NT2/D1 (cell line): ENCODE measurements around the gene GPR62.

Experiments
- DNase-seq: peaks from one replicate; pipeline ENCODE4 v3.0.0-alpha.2; 2011; ENCODE audit warnings: low read depth, low spot score
- H3K27me3 ChIP-seq: 2 replicates; pipeline ENCODE4 v1.6.0; 2011; ENCODE audit warnings: mild to moderate bottlenecking; ENCODE audit not compliant: insufficient read length, insufficient read depth
- H3K36me3 ChIP-seq: 2 replicates; pipeline ENCODE4 v1.6.1; 2011; ENCODE audit warnings: mild to moderate bottlenecking, low read length, mixed read lengths; ENCODE audit not compliant: insufficient read depth, insufficient read length
- H3K4me1 ChIP-seq: 2 replicates; pipeline ENCODE4 v1.5.1; 2011; ENCODE audit not compliant: insufficient read depth, insufficient read length
- H3K4me3 ChIP-seq: 2 replicates; pipeline ENCODE4 v1.5.1; 2011; ENCODE audit warnings: low read depth; ENCODE audit not compliant: insufficient read length
- H3K9ac ChIP-seq: 2 replicates; pipeline ENCODE4 v1.6.0; 2011; ENCODE audit warnings: low read depth; ENCODE audit not compliant: insufficient read length
- H3K9me3 ChIP-seq: 2 replicates; pipeline ENCODE4 v1.5.1; 2011; ENCODE audit warnings: mild to moderate bottlenecking, low read length; ENCODE audit not compliant: insufficient read depth
- SUZ12 ChIP-seq: IDR thresholded peaks from 2 replicates; pipeline ENCODE4 v1.6.1; 2011; ENCODE audit not compliant: insufficient read length, insufficient read depth; ENCODE audit errors: extremely low read depth
- YY1 ChIP-seq: IDR thresholded peaks from 2 replicates; pipeline ENCODE4 v1.6.1; 2011; ENCODE audit not compliant: insufficient read length, insufficient read depth
- ZNF274 ChIP-seq: IDR thresholded peaks from 2 replicates; pipeline ENCODE4 v1.6.1; 2011; ENCODE audit warnings: mild to moderate bottlenecking, low read depth, low read length

GPR62 gene

DNA sequence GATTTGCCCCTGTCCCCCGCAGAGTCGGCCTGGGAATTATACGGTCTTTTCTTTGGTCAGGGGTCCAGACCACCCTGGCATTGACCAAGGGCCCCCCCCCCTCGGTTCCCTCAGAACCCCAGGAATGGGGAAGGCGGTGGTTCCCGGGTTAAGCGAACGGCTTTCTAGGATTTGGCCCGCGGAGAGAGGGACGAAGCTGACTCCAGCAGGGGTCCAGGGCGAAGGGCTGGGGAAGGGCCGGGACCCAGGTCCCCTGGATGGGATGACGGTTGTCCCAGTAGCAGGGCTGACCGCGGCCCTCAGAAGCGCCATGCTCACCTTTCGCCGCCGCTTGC, 13.8 kb upstream of the GPR62 start:
- Histone ChIP-seq H3K9me3 (no peaks in the 10 kb centered on the region), H3K27me3 (peaks cover 3% of the 10 kb centered on the region), H3K9ac (peak overlapping the region; percentile 88), H3K36me3 (peaks cover 43% of the 10 kb centered on the region), H3K4me3 (peak overlapping the region; percentile 82), H3K4me1 (no peaks in the 10 kb centered on the region)
- no peak for TF ChIP-seq YY1
- no peak for TF ChIP-seq ZNF274
- TF ChIP-seq SUZ12: no peak
- no peak for DNase-seq

DNA sequence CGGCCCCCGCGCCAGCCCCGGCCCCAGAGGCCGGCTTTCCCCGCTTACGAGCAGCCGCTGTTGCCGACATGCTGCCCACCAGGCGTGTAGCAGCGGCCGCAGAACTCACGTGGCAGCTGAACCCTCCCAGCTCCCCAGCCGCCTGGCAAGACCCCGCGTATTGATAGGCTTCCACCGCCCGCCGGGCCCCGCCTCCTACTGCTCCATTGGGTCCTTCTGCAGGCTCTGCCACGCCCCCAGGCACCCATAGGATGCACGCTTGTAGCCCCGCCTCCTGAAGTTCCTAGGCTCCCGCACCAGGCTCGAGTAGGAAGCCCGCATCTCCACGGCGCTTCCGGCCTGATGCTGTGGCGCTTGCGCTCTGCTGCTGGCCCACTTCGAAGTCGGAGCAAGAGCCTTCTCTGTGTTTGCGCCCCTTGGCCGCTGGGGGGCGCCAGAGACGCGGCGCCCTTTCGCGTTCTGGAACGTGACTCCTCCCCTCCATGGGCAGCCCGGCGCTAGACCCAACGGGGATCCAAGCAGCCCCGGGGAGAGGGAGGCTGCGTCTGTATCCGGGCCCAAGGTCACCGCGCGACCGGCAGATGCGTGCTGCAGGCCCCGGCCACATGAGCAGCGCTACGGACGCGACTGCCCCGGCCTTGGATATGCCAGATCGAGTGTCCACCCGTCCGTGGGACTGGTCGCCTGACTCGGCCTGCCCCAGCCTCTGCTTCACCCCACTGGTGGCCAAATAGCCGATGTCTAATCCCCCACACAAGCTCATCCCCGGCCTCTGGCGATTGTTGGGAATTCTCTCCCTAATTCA, 13.2 kb upstream of the GPR62 start, which contains the start of the genes PARP3 and RRP9:
PARP3 (plus strand) TSS at position 566 of the 805 bp plus-strand sequence. CDS start 993 bp downstream, outside the sequence.
RRP9 (minus strand) TSS at position 107 of the 805 bp plus-strand sequence; CDS start at position 70, 37 bp downstream.
- Histone ChIP-seq H3K9ac (peak within 1 kb of the TSS; percentile 94), H3K36me3 (peaks cover 37% of the 10 kb centered on the region), H3K9me3 (no peaks in the 10 kb centered on the region), H3K4me1 (no peaks in the 10 kb centered on the region), H3K27me3 (peaks cover 3% of the 10 kb centered on the region), H3K4me3 (peak within 1 kb of the TSS; percentile 82)
- TF ChIP-seq YY1: no peak
- TF ChIP-seq SUZ12: no peak
- TF ChIP-seq ZNF274: no peak
- DNase-seq: peak; percentile 100

- Histone ChIP-seq H3K27me3 (peaks cover 3% of the 10 kb centered on the region), H3K4me3 (peak overlapping the region; percentile 61)
Observed at GRCh38 chr3:51942603-51943450, 12.4 kb upstream of the GPR62 start.

DNA sequence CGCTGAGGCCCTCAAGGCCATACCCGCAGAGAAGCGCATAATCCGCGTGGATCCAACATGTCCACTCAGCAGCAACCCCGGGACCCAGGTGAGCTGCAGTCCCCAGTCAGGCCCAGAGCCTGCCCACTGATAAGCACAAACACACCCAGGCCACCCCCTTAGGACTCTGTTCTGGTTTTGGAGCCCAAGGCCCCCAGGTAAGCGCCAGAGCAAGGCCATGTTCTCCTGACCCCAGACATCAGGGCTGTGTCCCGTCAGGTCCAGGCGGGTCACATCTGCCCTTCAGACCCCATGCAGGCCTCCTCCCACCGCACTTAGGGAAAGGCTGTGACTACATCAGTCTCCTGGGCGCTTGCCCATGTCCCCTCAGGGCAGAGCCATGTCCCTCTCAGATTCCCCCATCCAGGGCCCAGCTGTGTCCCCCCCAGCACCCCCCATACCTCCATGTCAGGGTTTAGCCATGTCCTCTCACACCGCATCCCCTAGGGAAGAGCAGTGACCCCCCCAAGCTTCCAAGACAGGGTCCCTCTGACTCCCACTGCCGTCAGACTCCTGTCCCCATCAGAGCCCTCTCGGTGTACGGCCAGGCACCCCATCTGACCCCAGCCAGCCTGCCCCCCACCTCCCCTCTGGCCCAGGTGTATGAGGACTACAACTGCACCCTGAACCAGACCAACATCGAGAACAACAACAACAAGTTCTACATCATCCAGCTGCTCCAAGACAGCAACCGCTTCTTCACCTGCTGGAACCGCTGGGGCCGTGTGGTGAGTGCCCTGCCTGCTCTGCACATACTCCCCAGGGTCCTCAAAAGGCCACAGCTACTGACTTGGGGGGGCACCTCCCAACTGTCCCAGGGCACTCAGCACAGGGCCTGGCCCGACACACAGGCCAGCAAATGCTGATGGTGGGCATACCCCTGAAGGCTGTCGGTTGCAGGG, 11.5 kb upstream of the GPR62 start:
- Histone ChIP-seq H3K4me1 (peaks cover 4% of the 10 kb centered on the region), H3K9me3 (no peaks in the 10 kb centered on the region), H3K27me3 (peaks cover 3% of the 10 kb centered on the region), H3K4me3 (no peak overlapping the region), H3K9ac (no peak overlapping the region), H3K36me3 (peaks cover 20% of the 10 kb centered on the region)
- DNase-seq: no peak
- TF ChIP-seq SUZ12: no peak
- no peak for TF ChIP-seq ZNF274
- TF ChIP-seq YY1: no peak

More at GRCh38 chr3:51942603-51943450, 12.4 kb upstream of the GPR62 start:
- Histone ChIP-seq H3K9ac (peak overlapping the region; percentile 94), H3K36me3 (peaks cover 29% of the 10 kb centered on the region), H3K4me1 (peaks cover 4% of the 10 kb centered on the region), H3K9me3 (no peaks in the 10 kb centered on the region)
- TF ChIP-seq ZNF274 (no peak), SUZ12 (no peak), YY1 (no peak)
- DNase-seq: no peak

DNA sequence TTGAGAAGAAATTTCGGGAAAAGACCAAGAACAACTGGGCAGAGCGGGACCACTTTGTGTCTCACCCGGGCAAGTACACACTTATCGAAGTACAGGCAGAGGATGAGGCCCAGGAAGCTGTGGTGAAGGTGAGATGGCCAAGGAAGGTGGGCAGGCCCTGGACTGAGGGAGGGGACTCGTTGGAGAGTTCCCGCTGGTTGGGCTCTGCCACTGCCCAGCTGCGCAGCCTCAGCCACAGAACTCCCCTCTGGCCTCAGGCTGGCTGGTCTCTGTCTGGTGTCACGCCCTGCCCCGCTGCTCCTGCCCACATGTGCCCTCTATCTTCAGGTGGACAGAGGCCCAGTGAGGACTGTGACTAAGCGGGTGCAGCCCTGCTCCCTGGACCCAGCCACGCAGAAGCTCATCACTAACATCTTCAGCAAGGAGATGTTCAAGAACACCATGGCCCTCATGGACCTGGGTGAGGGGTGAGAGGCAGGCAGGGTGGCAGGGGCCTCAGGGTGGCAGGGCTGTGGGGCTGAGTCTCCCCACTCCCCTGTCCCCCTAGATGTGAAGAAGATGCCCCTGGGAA, 10.6 kb upstream of the GPR62 start:
- peaks cover 11% of the 10 kb centered on the region for H3K36me3 ChIP-seq
- no peak for DNase-seq
- H3K4me1 ChIP-seq: peaks cover 4% of the 10 kb centered on the region

More for the DNA sequence above, 10.6 kb upstream of the GPR62 start:
- TF ChIP-seq ZNF274 (no peak), YY1 (no peak), SUZ12 (no peak)
- peaks cover 9% of the 10 kb centered on the region for H3K27me3 ChIP-seq
- H3K9me3 ChIP-seq: no peaks in the 10 kb centered on the region
- H3K4me3 ChIP-seq: no peak overlapping the region
- H3K9ac ChIP-seq: no peak overlapping the region
